Measurements from ENCODE around the gene BLCAP.

The BLCAP gene

DNA sequence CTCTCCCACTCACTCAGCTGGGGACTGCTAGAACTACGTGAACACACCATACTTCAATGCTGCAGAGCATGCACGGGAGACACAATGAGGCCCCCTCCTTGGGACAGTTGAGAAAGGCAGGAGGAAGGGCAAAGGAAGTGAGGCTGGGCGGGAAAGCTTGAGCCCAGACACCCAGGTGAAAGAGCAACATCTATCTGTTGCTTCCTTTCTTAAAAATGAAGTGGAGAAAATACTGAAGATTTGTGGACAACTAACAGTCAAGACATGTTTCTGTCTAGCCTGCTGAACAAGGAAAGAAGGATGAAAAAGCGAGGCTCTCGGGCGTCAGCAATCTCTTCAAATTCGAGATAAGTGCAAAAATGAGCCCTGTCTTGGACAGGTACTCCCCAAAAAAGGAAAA, 9.6 kb downstream of the BLCAP start:
- no peak for DNase-seq (ENCODE audit: low read depth in 1 of 2, low spot score in 1 of 2)

DNA sequence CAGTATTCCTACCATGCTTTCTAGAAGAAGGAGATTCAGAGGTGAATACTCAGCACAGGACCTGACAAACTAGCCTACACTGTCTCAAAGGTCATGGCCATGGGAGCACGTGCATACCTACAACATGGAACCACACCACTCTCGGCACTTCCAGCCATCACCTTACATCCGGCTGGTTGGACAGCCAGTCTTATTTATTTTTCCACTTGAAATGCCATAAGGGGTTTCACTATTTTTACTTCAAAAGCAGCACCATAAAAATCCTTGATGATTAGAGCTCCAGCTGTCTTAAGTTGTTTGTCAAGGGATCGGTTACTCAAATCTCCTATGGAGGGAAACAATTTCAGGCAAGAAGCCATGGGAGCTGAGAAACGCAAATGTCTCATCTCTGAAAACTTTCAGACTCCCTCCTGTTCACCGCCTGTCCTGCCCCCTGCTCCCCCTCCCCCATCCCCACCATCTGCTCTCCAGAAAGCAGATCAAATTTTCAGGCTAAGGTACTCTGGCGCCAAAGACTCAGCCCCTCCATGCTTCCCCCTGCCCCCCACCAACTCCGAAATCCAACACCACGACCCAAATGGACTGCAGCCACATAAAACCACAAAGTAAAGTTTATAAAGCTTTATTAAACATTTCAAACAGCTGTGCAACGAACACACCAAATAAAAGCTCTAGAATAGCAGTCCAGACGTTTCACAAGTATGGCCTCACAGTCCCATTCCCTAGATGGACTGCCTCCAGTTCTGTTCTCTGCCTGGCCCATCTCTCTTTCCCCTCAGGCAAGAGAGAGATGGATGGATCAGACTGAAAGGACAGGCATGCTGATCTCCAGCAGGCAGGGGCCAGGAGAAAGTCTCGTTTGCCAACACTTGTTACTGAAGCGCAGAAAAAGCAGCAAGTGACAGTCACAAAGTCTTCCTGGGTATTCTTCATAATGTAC, 10.6 kb downstream of the BLCAP start:
- no peak for DNase-seq (ENCODE audit: low read depth in 1 of 2, low spot score in 1 of 2)

GRCh38 chr20:37515876-37516275, 11.8 kb downstream of the BLCAP start:
- no peak for DNase-seq (ENCODE audit: low read depth in 1 of 2, low spot score in 1 of 2)

DNA sequence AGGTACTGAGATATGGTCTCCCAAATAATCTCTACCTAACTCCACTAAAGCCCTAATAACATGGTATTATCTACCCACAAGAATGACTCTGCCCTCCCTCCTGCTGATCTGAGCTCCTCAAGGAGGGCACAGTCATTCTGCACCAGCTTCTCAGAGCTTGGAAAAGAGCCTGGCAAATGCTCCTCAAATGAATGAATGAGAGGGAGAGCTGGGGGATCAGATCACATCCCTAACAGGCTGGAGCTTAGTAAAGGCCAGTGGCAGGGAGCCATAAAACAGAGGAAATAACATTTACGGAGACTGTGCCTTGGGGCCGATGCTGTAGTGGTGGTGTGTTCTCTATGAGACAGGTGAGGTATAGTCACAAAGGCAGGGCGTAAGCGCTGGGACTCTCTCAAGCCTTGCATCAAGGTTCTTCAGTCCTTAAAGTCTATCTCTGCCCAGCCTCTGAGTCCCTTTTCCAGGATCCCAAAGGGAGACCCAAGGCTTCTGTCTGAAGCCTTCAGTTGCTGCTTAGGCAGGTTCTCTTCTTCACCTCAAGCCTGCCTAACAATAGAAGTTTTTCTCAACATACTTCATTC, 13.8 kb downstream of the BLCAP start:
- DNase-seq (ENCODE audit: low read depth in 1 of 2, low spot score in 1 of 2): no peak

DNA sequence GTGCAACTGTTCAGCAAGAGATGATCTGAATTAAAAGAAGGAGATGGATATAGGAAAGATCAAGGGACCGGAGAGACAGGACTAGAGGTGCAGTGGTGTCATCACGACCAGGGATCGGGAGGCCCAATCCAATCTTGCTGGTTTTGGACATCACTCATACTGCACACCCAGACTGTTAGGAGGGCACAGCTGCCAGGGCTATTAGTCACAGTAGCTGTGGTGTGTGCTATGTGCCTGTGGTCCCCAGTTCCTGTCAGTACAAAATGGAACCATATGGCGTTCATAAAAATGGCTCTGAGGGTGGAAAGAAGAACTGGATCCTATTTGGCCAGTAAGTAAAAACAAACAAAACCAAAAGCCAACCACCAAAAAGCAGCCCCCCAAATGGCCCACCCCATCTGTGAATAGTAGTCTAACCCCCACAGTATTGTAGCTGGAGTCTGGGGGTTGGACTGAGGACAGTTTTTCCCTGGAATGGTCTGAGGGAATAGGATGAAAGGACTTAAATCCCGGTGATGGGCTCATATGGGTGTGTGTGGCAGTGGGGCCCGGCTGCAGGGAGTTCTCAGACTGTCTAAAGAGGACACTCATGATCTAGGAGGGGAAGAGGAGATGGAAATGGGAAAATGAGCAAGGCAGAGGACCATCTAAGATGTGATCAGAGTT, 15.9 kb downstream of the BLCAP start:
- DNase-seq (ENCODE audit: low read depth in 1 of 2, low spot score in 1 of 2): no peak

- DNase-seq (ENCODE audit: low read depth in 1 of 2, low spot score in 1 of 2): no peak
Observed at GRCh38 chr20:37510226-37510625, 17.4 kb downstream of the BLCAP start.

GRCh38 chr20:37506152-37506725, 21.4 kb downstream of the BLCAP start:
- no peak for DNase-seq (ENCODE audit: low read depth in 1 of 2, low spot score in 1 of 2)

DNA sequence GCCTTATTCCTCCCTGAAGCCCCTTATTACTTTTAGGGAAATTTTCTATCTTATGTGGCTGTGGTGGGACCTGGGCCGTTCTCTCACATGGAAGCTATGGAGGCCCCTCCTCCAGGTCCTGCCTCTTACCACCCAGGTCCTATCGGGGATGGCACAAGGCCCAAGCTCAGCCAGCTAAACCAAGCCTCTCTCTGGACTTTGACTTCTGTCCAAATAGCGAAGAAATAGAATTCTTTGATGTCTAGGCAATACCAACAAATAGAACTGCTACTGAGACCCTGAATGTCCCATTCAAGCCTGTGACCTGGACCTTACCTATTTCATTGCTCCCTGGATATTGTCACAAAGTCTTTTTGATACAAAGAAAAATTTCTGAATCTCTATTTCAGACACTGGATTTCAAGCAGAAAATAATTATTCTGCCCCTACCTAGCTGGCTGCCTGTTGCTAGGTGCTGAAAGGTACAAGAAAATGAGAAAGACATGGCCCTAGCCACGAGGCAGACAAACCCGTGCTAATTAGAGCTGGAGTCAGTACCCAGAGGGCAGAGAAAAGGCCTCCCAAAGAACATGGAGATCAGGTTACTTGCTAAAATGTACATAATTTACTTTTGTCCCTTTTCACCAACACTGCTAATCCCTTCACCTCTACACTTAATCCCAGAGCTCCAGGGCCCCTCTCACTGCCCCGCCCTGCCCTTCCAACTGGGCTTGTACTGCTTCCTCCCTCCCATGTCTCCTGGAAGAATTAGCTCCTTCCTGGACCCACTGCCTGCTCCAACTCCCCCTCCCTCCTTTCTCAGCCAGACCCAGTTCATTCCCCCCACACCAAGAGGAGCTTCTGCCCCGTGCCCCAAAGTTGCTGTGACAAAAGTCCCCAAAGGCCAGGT, 22.2 kb downstream of the BLCAP start:
- no peak for DNase-seq (ENCODE audit: low read depth in 1 of 2, low spot score in 1 of 2)

GRCh38 chr20:37504404-37505096, 23.1 kb downstream of the BLCAP start:
- no peak for DNase-seq (ENCODE audit: low read depth in 1 of 2, low spot score in 1 of 2)

DNA sequence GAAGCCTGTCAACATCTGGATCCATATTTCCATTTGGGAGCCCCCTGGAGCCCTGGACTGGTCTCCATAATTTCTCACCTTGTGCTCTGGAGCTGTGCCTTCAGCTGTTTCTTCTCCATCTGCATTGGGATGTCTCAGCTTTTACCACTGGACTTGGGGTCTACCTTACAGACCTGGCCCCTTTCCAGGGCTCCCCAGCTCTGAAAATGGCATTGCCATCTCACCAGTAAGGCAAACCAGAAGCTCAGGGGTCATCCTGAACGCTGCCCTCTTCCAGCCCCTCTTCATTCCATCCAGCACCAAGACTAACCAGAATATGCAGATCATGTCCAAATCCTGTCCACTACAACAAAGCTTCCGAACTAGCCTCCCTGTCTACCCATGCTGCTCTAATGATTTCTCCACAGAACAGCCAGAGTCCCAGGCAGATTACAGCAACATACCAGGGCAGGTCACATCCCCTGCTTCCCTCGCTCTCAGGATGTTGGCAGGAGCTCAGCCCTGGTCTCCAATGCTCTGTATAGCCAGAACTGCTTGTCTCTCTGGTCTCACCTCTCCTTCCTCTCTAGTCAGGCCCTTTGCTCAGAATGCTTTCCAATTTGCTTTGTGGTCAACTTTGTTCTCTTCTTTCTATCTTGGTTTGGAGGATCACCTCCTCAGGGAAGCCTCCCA, 24.3 kb downstream of the BLCAP start:
- no peak for DNase-seq (ENCODE audit: low read depth in 1 of 2, low spot score in 1 of 2)

GRCh38 chr20:37502654-37503053, 25.0 kb downstream of the BLCAP start:
- no peak for DNase-seq (ENCODE audit: low read depth in 1 of 2, low spot score in 1 of 2)

- DNase-seq (ENCODE audit: low read depth in 1 of 2, low spot score in 1 of 2): no peak
Observed at GRCh38 chr20:37501940-37502339, 25.7 kb downstream of the BLCAP start.

DNA sequence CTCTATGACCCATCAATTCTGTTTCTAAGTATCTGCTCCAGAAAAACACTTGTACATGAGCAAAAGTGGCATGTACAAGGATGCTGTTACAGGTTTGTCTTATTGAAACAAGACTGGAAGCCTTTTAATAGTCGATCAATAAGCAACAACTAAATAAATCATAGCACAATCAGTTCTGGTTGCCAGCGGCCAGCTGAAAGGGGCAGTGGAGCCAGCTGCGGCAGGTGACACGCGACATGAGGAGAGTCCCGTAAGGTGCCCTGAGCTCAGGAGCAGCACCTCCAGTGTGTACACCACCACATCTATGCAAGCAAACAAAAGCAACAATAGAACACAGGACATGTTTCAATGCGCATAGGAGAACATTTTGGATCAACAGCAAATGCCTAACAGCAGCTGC, 27.4 kb downstream of the BLCAP start:
- DNase-seq (ENCODE audit: low read depth in 1 of 2, low spot score in 1 of 2): no peak

GRCh38 chr20:37498066-37498665, 29.5 kb downstream of the BLCAP start:
- DNase-seq (ENCODE audit: low read depth in 1 of 2, low spot score in 1 of 2): no peak

DNA sequence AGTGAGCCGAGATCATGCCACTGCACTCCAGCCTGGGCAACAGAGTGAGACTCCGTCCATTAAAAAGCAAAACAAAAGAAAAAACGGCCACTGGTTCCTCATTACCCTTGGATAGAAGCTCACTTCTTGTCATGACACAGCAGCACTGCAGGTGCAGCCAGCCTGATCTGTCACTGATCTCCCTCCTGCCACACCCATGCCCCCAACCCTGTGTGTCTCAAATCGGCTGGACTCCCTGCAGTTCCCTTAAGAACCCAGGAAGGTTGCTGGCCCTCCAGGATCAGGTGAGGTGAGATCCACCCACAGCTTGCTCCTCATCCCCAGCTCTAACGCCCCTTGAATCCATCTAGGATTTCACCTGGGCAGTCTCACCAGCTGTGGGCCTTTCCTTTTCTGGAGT, 32.9 kb downstream of the BLCAP start:
- no peak for DNase-seq (ENCODE audit: low read depth in 1 of 2, low spot score in 1 of 2)

GRCh38 chr20:37494301-37494700, 33.4 kb downstream of the BLCAP start:
- DNase-seq (ENCODE audit: low read depth in 1 of 2, low spot score in 1 of 2): no peak

GRCh38 chr20:37492945-37493344, 34.7 kb downstream of the BLCAP start:
- no peak for DNase-seq (ENCODE audit: low read depth in 1 of 2, low spot score in 1 of 2)

GRCh38 chr20:37492096-37492625, 35.5 kb downstream of the BLCAP start:
- DNase-seq (ENCODE audit: low read depth in 1 of 2, low spot score in 1 of 2): no peak
